GM19193 (cell line): Measurements from ENCODE around the gene RHOH.
A peak's percentile ranks its signal among the peaks of the same experiment; 100 is the strongest.

ENCODE experiments used
- POLR2A ChIP-seq: IDR thresholded peaks from 4 replicates; pipeline ENCODE4 v1.6.1; 2011; ENCODE audit not compliant: insufficient read depth, insufficient read length; ENCODE audit errors: extremely low read depth

Gene RHOH

GRCh38 chr4:40196724-40197281 lies at the start of gene RHOH:
Gene RHOH (plus strand): TSS chr4:40197031. CDS start chr4:40243387, 46,356 bp downstream.
- peak; percentile 83 for TF ChIP-seq POLR2A

GRCh38 chr4:40149960-40150385 lies 46.9 kb upstream of the RHOH start:
- no peak for TF ChIP-seq POLR2A

- no peak for TF ChIP-seq POLR2A
Measured at GRCh38 chr4:40150932-40151331, 45.9 kb upstream of the RHOH start.

- no peak for TF ChIP-seq POLR2A
Measured at GRCh38 chr4:40152637-40153036, 44.2 kb upstream of the RHOH start.

GRCh38 chr4:40157436-40157835 lies 39.4 kb upstream of the RHOH start:
- TF ChIP-seq POLR2A: no peak

GRCh38 chr4:40160258-40160657 lies 36.6 kb upstream of the RHOH start:
- TF ChIP-seq POLR2A: no peak

GRCh38 chr4:40164459-40164858 lies 32.4 kb upstream of the RHOH start:
- TF ChIP-seq POLR2A: no peak

GRCh38 chr4:40165916-40166315 lies 30.9 kb upstream of the RHOH start:
- TF ChIP-seq POLR2A: no peak

GRCh38 chr4:40168070-40168469 lies 28.8 kb upstream of the RHOH start:
- TF ChIP-seq POLR2A: no peak

GRCh38 chr4:40170588-40170987 lies 26.2 kb upstream of the RHOH start:
- no peak for TF ChIP-seq POLR2A

- no peak for TF ChIP-seq POLR2A
Measured at GRCh38 chr4:40173470-40173875, 23.4 kb upstream of the RHOH start.

- TF ChIP-seq POLR2A: no peak
Measured at GRCh38 chr4:40176602-40177001, 20.2 kb upstream of the RHOH start.

- TF ChIP-seq POLR2A: no peak
Measured at GRCh38 chr4:40177591-40177990, 19.2 kb upstream of the RHOH start.

GRCh38 chr4:40178672-40179071 lies 18.2 kb upstream of the RHOH start:
- no peak for TF ChIP-seq POLR2A

- TF ChIP-seq POLR2A: no peak
Measured at GRCh38 chr4:40179360-40179759, 17.5 kb upstream of the RHOH start.

- no peak for TF ChIP-seq POLR2A
Measured at GRCh38 chr4:40180356-40180755, 16.5 kb upstream of the RHOH start.

GRCh38 chr4:40182001-40182400 lies 14.8 kb upstream of the RHOH start:
- TF ChIP-seq POLR2A: no peak
